ENCODE data around the gene KCNQ2. TPM values are rescaled to one million over a fixed set of nuclear protein-coding genes. Genes with fewer than 3 reads are reported as not detected.

The KCNQ2 gene
- total and polyA plus RNA-seq, 10 of the 15 experiments (the other 5 are each of a cell fraction or from before 2014, with no cell fraction given) = 0.06 to 0.49 (median 0.26) TPM; not detected in 7

GRCh38 chr20:63495741-63496595 is 23.5 kb upstream of the KCNQ2 start (continued):
- TF ChIP-seq HDGF (IDR thresholded peaks at IDR 0.05) = no peak
- TF ChIP-seq RFX5 (IDR thresholded peaks at IDR 0.05; ENCODE audit: low read depth, low read length) = no peak
- no peak for TF ChIP-seq FOS (IDR thresholded peaks at IDR 0.05; ENCODE audit: borderline replicate concordance, extremely low read depth, insufficient read length)
- no peak for TF ChIP-seq SREBF2 (IDR thresholded peaks at IDR 0.05; ENCODE audit: low read length)
- no peak for TF ChIP-seq MYC (IDR thresholded peaks at IDR 0.05; ENCODE audit: insufficient read depth, insufficient read length, insufficient replicate concordance, low read length, severe bottlenecking)
- TF ChIP-seq, protein P1, sequence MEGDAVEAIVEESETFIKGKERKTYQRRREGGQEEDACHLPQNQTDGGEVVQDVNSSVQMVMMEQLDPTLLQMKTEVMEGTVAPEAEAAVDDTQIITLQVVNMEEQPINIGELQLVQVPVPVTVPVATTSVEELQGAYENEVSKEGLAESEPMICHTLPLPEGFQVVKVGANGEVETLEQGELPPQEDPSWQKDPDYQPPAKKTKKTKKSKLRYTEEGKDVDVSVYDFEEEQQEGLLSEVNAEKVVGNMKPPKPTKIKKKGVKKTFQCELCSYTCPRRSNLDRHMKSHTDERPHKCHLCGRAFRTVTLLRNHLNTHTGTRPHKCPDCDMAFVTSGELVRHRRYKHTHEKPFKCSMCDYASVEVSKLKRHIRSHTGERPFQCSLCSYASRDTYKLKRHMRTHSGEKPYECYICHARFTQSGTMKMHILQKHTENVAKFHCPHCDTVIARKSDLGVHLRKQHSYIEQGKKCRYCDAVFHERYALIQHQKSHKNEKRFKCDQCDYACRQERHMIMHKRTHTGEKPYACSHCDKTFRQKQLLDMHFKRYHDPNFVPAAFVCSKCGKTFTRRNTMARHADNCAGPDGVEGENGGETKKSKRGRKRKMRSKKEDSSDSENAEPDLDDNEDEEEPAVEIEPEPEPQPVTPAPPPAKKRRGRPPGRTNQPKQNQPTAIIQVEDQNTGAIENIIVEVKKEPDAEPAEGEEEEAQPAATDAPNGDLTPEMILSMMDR (IDR thresholded peaks at IDR 0.05 in 2 of 3, conservative IDR thresholded peaks at IDR 0.05 in 1 of 3; ENCODE audit: control insufficient read depth in 2 of 3, extremely low read depth in 1 of 3, insufficient read depth in 1 of 3, low read depth in 3 of 3, low read length in 3 of 3) = peak; percentile 80 to 92 (median 86)
- TF ChIP-seq, protein P2, sequence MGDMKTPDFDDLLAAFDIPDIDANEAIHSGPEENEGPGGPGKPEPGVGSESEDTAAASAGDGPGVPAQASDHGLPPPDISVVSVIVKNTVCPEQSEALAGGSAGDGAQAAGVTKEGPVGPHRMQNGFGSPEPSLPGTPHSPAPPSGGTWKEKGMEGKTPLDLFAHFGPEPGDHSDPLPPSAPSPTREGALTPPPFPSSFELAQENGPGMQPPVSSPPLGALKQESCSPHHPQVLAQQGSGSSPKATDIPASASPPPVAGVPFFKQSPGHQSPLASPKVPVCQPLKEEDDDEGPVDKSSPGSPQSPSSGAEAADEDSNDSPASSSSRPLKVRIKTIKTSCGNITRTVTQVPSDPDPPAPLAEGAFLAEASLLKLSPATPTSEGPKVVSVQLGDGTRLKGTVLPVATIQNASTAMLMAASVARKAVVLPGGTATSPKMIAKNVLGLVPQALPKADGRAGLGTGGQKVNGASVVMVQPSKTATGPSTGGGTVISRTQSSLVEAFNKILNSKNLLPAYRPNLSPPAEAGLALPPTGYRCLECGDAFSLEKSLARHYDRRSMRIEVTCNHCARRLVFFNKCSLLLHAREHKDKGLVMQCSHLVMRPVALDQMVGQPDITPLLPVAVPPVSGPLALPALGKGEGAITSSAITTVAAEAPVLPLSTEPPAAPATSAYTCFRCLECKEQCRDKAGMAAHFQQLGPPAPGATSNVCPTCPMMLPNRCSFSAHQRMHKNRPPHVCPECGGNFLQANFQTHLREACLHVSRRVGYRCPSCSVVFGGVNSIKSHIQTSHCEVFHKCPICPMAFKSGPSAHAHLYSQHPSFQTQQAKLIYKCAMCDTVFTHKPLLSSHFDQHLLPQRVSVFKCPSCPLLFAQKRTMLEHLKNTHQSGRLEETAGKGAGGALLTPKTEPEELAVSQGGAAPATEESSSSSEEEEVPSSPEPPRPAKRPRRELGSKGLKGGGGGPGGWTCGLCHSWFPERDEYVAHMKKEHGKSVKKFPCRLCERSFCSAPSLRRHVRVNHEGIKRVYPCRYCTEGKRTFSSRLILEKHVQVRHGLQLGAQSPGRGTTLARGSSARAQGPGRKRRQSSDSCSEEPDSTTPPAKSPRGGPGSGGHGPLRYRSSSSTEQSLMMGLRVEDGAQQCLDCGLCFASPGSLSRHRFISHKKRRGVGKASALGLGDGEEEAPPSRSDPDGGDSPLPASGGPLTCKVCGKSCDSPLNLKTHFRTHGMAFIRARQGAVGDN (IDR thresholded peaks at IDR 0.05) = no peak
- no peak for TF ChIP-seq MAX (IDR thresholded peaks at IDR 0.05; ENCODE audit: low read depth, low read length)
- TF ChIP-seq USF2 (IDR thresholded peaks at IDR 0.05; ENCODE audit: borderline replicate concordance, low read depth, low read length) = no peak
- TF ChIP-seq RB1 (IDR thresholded peaks at IDR 0.05; ENCODE audit: borderline replicate concordance) = no peak; the same call in 1 of the 2 replicates
- peak in 1 of 2 experiments; percentile 38; a peak in 1 of 4 replicates for TF ChIP-seq BHLHE40 (IDR thresholded peaks at IDR 0.05; ENCODE audit: borderline replicate concordance in 1 of 2, low read depth in 2 of 2, low read length in 1 of 2)
- TF ChIP-seq NFIC (IDR thresholded peaks at IDR 0.05; ENCODE audit: low read depth, low read length) = no peak
- TF ChIP-seq DPF2 (IDR thresholded peaks at IDR 0.05) = no peak
- peak; percentile 63 for TF ChIP-seq RAD21 (IDR thresholded peaks at IDR 0.05; ENCODE audit: insufficient read depth, low read depth, low read length)
- TF ChIP-seq SPI1 (IDR thresholded peaks at IDR 0.05; ENCODE audit: borderline replicate concordance, insufficient read depth, low read depth, low read length) = no peak
- no peak for TF ChIP-seq IRF5 (IDR thresholded peaks at IDR 0.05; ENCODE audit: borderline replicate concordance)
- no peak for TF ChIP-seq HCFC1 (IDR thresholded peaks at IDR 0.05; ENCODE audit: low read length)
- no peak for TF ChIP-seq BMI1 (IDR thresholded peaks at IDR 0.05; ENCODE audit: borderline replicate concordance)
- TF ChIP-seq IRF4 (IDR thresholded peaks at IDR 0.05; ENCODE audit: low read depth, low read length) = no peak
- TF ChIP-seq YY1 (IDR thresholded peaks at IDR 0.05; ENCODE audit: low read depth, low read length) = peak; percentile 66
